HepG2 (cell line): ENCODE results near the gene MIF4GD. TPM values are rescaled to one million over a fixed set of nuclear protein-coding genes. Genes with fewer than 3 reads are reported as not detected.
A peak's percentile ranks its signal among the peaks of the same experiment; 100 is the strongest.

Source experiments
- ARNT ChIP-seq: fragments of 450-650 bp; IDR thresholded peaks from 2 replicates; pipeline ENCODE4 v1.6.1; 2017
- CENPBD1 ChIP-seq: sonication (generic); formaldehyde crosslinking; IDR thresholded peaks from 2 replicates; pipeline ENCODE4 v1.8.0; 2022; ENCODE audit warnings: missing genetic modification reagents, low read depth, mild to moderate bottlenecking, borderline replicate concordance
- CSRNP2 ChIP-seq: sonication (generic); formaldehyde crosslinking; conservative IDR thresholded peaks from 2 replicates; pipeline ENCODE4 v1.8.0; 2022; ENCODE audit warnings: low read depth, missing genetic modification reagents
- HCFC1 ChIP-seq: fragments of 150-350 bp; IDR thresholded peaks from 2 replicates; pipeline ENCODE4 v1.6.1; 2014; ENCODE audit warnings: low read depth, low read length
- HNRNPL ChIP-seq: fragments of 200-400 bp; formaldehyde crosslinking; IDR thresholded peaks from 2 replicates; pipeline ENCODE4 v1.6.1; 2017; ENCODE audit warnings: mild to moderate bottlenecking, low read depth, low read length
- LCORL ChIP-seq, 2 experiments: fragments of 450-650 bp in 1 of 2; sonication (generic) in 1 of 2; formaldehyde crosslinking in 1 of 2; IDR thresholded peaks; 2 replicates each; pipeline versions ENCODE4 v1.5.0 to v1.6.1; 2017 to 2020; ENCODE audit warnings: antibody characterized with exemption in 1 of 2, missing genetic modification reagents in 1 of 2
- MXD4 ChIP-seq: IDR thresholded peaks from 2 replicates; pipeline ENCODE4 v1.6.1; 2016; ENCODE audit warnings: mild to moderate bottlenecking, missing biosample characterization, missing genetic modification reagents
- NCOA1 ChIP-seq: sonication (generic); formaldehyde crosslinking; IDR thresholded peaks from 2 replicates; pipeline ENCODE4 v1.9.0; 2021; ENCODE audit warnings: missing genetic modification reagents
- PCBP1 ChIP-seq: fragments of 200-400 bp; formaldehyde crosslinking; IDR thresholded peaks from 2 replicates; pipeline ENCODE4 v1.6.1; 2017; ENCODE audit warnings: mild to moderate bottlenecking, low read depth, low read length, borderline replicate concordance
- SAP130 ChIP-seq: IDR thresholded peaks from 2 replicates; pipeline ENCODE4 v1.6.1; 2016; ENCODE audit warnings: low read depth
- SETDB1 ChIP-seq: sonication (generic); formaldehyde crosslinking; IDR thresholded peaks from 2 replicates; pipeline ENCODE4 v1.5.1; 2020; ENCODE audit warnings: missing genetic modification reagents, mild to moderate bottlenecking, borderline replicate concordance
- TEF ChIP-seq: sonication (generic); formaldehyde crosslinking; IDR thresholded peaks from 2 replicates; pipeline ENCODE4 v1.5.0; 2020; ENCODE audit warnings: missing genetic modification reagents
- ZBTB3 ChIP-seq: sonication (generic); formaldehyde crosslinking; IDR thresholded peaks from 2 replicates; pipeline ENCODE4 v1.4.0; 2020; ENCODE audit warnings: low read depth, mild to moderate bottlenecking, moderate library complexity, missing genetic modification reagents, borderline replicate concordance
- ZNF138 ChIP-seq: sonication (generic); formaldehyde crosslinking; IDR thresholded peaks from 2 replicates; pipeline ENCODE4 v1.5.0; 2020; ENCODE audit warnings: mild to moderate bottlenecking, low read depth, missing genetic modification reagents
- ZNF160 ChIP-seq: sonication (generic); formaldehyde crosslinking; IDR thresholded peaks from 2 replicates; pipeline ENCODE4 v1.8.0; 2022; ENCODE audit warnings: mild to moderate bottlenecking, inconsistent platforms, missing genetic modification reagents
- ZNF18 ChIP-seq: sonication (generic); formaldehyde crosslinking; IDR thresholded peaks from 2 replicates; pipeline ENCODE4 v1.8.0; 2022; ENCODE audit warnings: mild to moderate bottlenecking, missing genetic modification reagents; ENCODE audit not compliant: insufficient replicate concordance
- ZNF263 ChIP-seq: sonication (generic); formaldehyde crosslinking; IDR thresholded peaks from 2 replicates; pipeline ENCODE4 v1.4.0; 2020; ENCODE audit warnings: missing genetic modification reagents
- ZNF264 ChIP-seq: sonication (generic); formaldehyde crosslinking; IDR thresholded peaks from 2 replicates; pipeline ENCODE4 v1.4.0; 2020; ENCODE audit warnings: missing genetic modification reagents
- ZNF546 ChIP-seq: sonication (generic); formaldehyde crosslinking; conservative IDR thresholded peaks from 2 replicates; pipeline ENCODE4 v1.8.1; 2023; ENCODE audit warnings: mild to moderate bottlenecking, missing genetic modification reagents
- ZNF615 ChIP-seq: sonication (generic); formaldehyde crosslinking; IDR thresholded peaks from 2 replicates; pipeline ENCODE4 v1.5.0; 2020; ENCODE audit warnings: mild to moderate bottlenecking, missing genetic modification reagents, borderline replicate concordance
- ZNF773 ChIP-seq: sonication (generic); formaldehyde crosslinking; IDR thresholded peaks from 2 replicates; pipeline ENCODE4 v1.4.0; 2020; ENCODE audit warnings: missing genetic modification reagents, borderline replicate concordance
- ZNF879 ChIP-seq: sonication (generic); formaldehyde crosslinking; IDR thresholded peaks from 2 replicates; pipeline ENCODE4 v1.8.1; 2023; ENCODE audit warnings: missing genetic modification reagents
- ZXDC ChIP-seq: sonication (generic); formaldehyde crosslinking; IDR thresholded peaks from 2 replicates; pipeline ENCODE4 v1.5.0; 2020; ENCODE audit warnings: mild to moderate bottlenecking, missing genetic modification reagents
- polyA plus RNA-seq, 8 experiments: library from polyadenylated mRNA; depleted of rRNA in 3 of 8; stranded (reverse) in 7 of 8; unstranded in 1 of 8; fragments of >200 nt; fragmentation: Illumina TruSeq in 4 of 8; extraction: Trizol in 4 of 8; gene quantifications; 2 replicates each; pipeline versions ENCODE4 v1.2.1 to v1.2.3, GENCODE V29; 2011 to 2016; ENCODE audit warnings: low read depth in 4 of 8, missing spikeins in 1 of 8, mixed read lengths in 1 of 8; ENCODE audit not compliant: insufficient read depth in 1 of 8
- total RNA-seq, 5 experiments: library from RNA; depleted of rRNA; stranded (reverse); fragments of >200 nt; fragmentation: Illumina TruSeq; extraction: Trizol; gene quantifications; 2 replicates each; pipeline ENCODE4 v1.2.3, GENCODE V29; 2016; ENCODE audit warnings: low read depth in 1 of 5

MIF4GD gene
- total and polyA plus RNA-seq, 2 of the 13 experiments (the other 11 are each of a cell fraction or from before 2014, with no cell fraction given): 14.0 to 28.0 TPM

- TF ChIP-seq NCOA1 (no peak), ZNF18 (CRISPR knock-in tag) (no peak), HNRNPL (no peak), CENPBD1 (CRISPR knock-in tag) (no peak), ZNF264 (CRISPR knock-in tag) (no peak), ZNF546 (CRISPR knock-in tag) (no peak), SETDB1 (CRISPR knock-in tag) (no peak), MXD4 (CRISPR knock-in tag) (peak; percentile 43; the same call in 1 of the 2 replicates), ZXDC (no peak; the same call in 1 of the 2 replicates), ZNF879 (0 out of 2 replicates have a peak, but pooled peaks have one; percentile 88), TEF (CRISPR knock-in tag) (no peak), ZNF773 (CRISPR knock-in tag) (no peak), LCORL (IDR thresholded peaks at IDR 0.05) (no peak), LCORL (CRISPR knock-in tag; IDR thresholded peaks at IDR 0.05) (peak; percentile 98), ARNT (no peak), ZNF160 (CRISPR knock-in tag) (no peak), ZNF138 (CRISPR knock-in tag) (0 out of 2 replicates have a peak, but pooled peaks have one; percentile 50), HCFC1 (no peak), SAP130 (CRISPR knock-in tag) (peak; percentile 91), PCBP1 (0 out of 2 replicates have a peak, but pooled peaks have one; percentile 62), ZNF615 (CRISPR knock-in tag) (no peak), ZBTB3 (CRISPR knock-in tag) (no peak), CSRNP2 (CRISPR knock-in tag) (no peak), ZNF263 (CRISPR knock-in tag) (no peak)
These were observed 639 bp downstream of the MIF4GD start (continued) for GRCh38 chr17:75270218-75270965.
